ENCODE data around the gene UBE2L3.

GRCh38 chr22:21642584-21643448, 75.3 kb downstream of the UBE2L3 start:
- TF ChIP-seq POLR2A (IDR thresholded peaks at IDR 0.05; ENCODE audit: low read length) (no peak), GATA1 (IDR thresholded peaks at IDR 0.05; ENCODE audit: low read depth, low read length) (no peak)
